ENCODE data around the gene ULBP3.
"Not testable (repeated sequence)": the region's sequence is repeated elsewhere in the genome, so short reads cannot be mapped to it uniquely, and the experiment has no call there.

Gene ULBP3

DNA sequence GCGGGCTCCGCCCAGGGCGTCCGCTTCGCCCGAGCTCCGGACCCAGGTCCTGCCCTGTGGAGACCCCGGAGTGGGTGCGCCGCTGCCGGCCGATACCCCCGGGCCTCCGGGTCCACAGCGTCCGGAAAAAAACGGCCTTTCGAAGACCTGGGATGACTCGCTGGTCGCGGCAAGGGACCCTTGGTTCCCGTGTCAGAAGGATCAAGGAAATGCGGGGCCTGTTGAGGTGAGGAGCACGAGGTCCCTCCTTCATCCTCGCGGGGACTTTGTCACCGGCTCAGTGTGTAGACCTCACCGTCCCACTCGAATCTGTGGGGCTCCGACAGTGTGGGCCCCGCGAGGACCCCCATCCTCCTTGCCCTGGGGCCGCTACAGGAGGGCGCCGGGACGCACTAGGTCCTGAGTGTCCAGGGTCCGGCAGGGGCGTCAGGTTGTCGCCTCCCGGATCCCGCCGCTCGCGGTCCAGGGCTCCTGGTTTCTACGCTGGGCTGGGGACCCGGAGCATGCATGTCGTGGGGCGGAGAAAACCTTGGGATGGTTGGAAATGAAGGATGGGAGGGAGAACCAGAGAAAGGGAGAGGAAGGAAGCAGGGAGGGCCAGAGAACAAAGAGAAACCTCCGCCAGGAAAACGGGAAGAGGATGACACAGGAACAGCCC is 54.2 kb downstream of the ULBP3 start:
- not testable (repeated sequence) for DNase-seq

DNA sequence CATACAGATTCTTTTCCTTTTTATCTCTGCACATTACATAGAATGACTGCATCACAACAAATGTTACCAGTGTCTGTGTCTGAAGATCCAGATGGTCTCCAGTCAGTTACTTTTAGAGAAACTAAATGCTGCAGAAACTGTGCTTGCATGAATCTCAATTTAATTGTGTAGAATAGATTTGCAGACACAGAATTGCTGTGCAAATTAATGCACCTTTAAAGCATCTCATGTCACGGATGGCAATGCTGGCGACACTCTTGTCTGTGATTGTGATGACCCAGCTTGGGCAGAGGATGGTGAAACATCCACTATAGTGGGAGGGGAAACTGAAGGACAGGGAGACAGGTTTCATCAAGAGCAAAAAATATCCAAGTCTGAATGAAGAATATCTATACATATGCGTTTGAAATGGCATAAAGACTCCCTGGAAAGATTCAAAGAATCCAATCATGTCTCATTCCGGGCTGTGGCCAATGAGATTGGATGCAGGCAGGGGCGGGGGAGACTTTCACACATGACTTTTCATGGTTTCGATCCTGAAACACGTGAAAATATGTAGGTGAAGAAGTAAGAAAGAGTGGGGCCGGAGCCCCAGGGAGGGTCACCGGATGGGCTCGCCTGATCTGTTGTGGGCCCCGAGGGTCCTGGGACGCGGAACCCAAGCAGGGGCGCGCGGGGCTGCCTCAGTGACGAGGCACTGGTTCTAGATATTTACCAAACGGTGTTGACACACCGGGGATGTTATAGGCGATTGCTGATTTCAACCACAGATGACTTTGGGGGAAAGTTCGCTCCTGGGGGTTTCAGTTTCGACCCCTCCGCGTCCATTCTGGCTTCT is 54.9 kb downstream of the ULBP3 start:
- DNase-seq = not testable (repeated sequence)

DNA sequence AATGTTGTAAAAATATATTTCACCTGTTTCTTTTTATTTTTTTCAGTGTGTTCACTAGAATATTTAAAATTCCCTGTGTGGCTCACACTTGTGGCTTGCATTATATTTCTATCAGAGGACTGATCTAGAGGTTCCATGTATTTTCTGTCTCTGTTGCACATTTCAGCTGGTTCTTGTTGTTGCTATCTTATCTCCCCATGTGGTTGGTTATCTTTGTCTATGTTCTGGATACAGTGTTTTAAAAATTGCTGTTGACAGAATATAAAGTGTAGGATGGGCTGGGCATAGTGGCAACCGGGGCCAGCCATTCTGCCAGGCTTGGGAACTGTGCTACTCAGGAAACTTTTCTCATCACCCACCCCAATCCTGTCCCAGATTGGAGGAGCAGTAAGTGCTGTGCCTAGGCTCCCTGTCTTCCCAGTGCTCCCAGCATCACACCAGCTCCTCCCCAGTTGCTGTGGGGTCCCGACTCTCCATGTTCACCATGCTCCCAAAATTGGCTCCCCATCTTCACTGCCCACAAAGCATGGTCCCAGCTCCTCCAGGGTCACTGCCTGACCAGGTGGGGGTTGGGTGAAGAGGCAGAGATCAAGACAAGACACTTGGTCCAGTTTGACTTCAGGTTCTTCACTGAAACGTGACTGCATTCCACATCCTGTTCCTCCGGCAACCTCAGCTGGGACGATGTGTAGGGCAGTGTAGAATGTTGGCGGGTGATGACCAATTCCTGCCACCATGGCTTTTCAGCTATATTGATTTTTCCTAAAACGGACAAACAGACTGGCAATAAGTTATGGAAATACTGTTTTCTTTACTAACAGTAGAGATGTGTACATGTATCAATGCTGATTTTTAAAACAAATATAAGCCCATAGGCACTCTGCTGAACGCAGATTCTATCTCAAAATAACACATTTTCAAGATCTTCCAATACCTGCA is 55.8 kb downstream of the ULBP3 start:
- not testable (repeated sequence) for DNase-seq
